Measurements from ENCODE around the gene SPATA22. TPM values are rescaled to one million over a fixed set of nuclear protein-coding genes. Genes with fewer than 3 reads are reported as not detected.

Gene SPATA22
- polyA plus RNA-seq, 5 donors: 0.43 to 1.1 TPM; not detected in 3

Other genes starting within 250 kb of the SPATA22 start
- gene OR3A1, start 173.5 kb downstream of the SPATA22 start, polyA plus RNA-seq (ENCODE audit: insufficient read depth in 1 of 5, insufficient read length in 5 of 5, low replicate concordance in 1 of 5): under 1 TPM in 1 of 5 donors, not detected in 4; 0.09 TPM
- gene OR3A2, start 85.5 kb downstream of the SPATA22 start, polyA plus RNA-seq (ENCODE audit: insufficient read depth in 1 of 5, insufficient read length in 5 of 5, low replicate concordance in 1 of 5): under 1 TPM in 4 of 5 donors, not detected in 1; 0.16 to 0.85 (median 0.35) TPM
- under 1 TPM in 1 of 5 donors, not detected in 4; 0.10 TPM for gene OR1E1, start 73.4 kb downstream of the SPATA22 start, polyA plus RNA-seq (ENCODE audit: insufficient read depth in 1 of 5, insufficient read length in 5 of 5, low replicate concordance in 1 of 5)
- gene OR3A3, start 60.4 kb downstream of the SPATA22 start, polyA plus RNA-seq (ENCODE audit: insufficient read depth in 1 of 5, insufficient read length in 5 of 5, low replicate concordance in 1 of 5): under 1 TPM in 3 of 5 donors, not detected in 2; 0.06 to 0.15 (median 0.13) TPM
- gene OR1E2, start 38.0 kb downstream of the SPATA22 start, polyA plus RNA-seq (ENCODE audit: insufficient read depth in 1 of 5, insufficient read length in 5 of 5, low replicate concordance in 1 of 5): under 1 TPM in 1 of 5 donors, not detected in 4; 0.18 TPM
- gene ASPA, start 4.2 kb upstream of the SPATA22 start, polyA plus RNA-seq (ENCODE audit: insufficient read depth in 1 of 5, insufficient read length in 5 of 5, low replicate concordance in 1 of 5): 10 to 100 TPM; 23.7 to 73.8 (median 65.8) TPM
- 1 to 10 TPM; 1.3 to 4.0 (median 2.2) TPM for gene TRPV3, start 86.0 kb upstream of the SPATA22 start, polyA plus RNA-seq (ENCODE audit: insufficient read depth in 1 of 5, insufficient read length in 5 of 5, low replicate concordance in 1 of 5)
- gene TRPV1, start 137.6 kb upstream of the SPATA22 start, polyA plus RNA-seq (ENCODE audit: insufficient read depth in 1 of 5, insufficient read length in 5 of 5, low replicate concordance in 1 of 5): 10 to 100 TPM in 2 of 5 donors, 1 to 10 TPM in 3; 7.6 to 10.7 (median 9.8) TPM
- 10 to 100 TPM; 11.4 to 14.7 (median 13.3) TPM for gene SHPK, start 164.4 kb upstream of the SPATA22 start, polyA plus RNA-seq (ENCODE audit: insufficient read depth in 1 of 5, insufficient read length in 5 of 5, low replicate concordance in 1 of 5)
- gene CTNS, start 164.9 kb upstream of the SPATA22 start, polyA plus RNA-seq (ENCODE audit: insufficient read depth in 1 of 5, insufficient read length in 5 of 5, low replicate concordance in 1 of 5): 10 to 100 TPM; 10.1 to 13.8 (median 12.1) TPM
- 100 to 1,000 TPM in 1 of 5 donors, 10 to 100 TPM in 4; 61.0 to 110 (median 67.3) TPM for gene TAX1BP3, start 196.8 kb upstream of the SPATA22 start, polyA plus RNA-seq (ENCODE audit: insufficient read depth in 1 of 5, insufficient read length in 5 of 5, low replicate concordance in 1 of 5)
- gene EMC6, start 197.0 kb upstream of the SPATA22 start, polyA plus RNA-seq (ENCODE audit: insufficient read depth in 1 of 5, insufficient read length in 5 of 5, low replicate concordance in 1 of 5): 10 to 100 TPM; 17.8 to 30.8 (median 20.5) TPM
- 1 to 10 TPM in 1 of 5 donors, under 1 TPM in 3, not detected in 1; 0.12 to 1.8 (median 0.24) TPM for gene P2RX5, start 224.3 kb upstream of the SPATA22 start, polyA plus RNA-seq (ENCODE audit: insufficient read depth in 1 of 5, insufficient read length in 5 of 5, low replicate concordance in 1 of 5)